ENCODE results near the gene C22orf15. TPM values are rescaled to one million over a fixed set of nuclear protein-coding genes. Genes with fewer than 3 reads are reported as not detected.

The C22orf15 gene
- total and polyA plus RNA-seq, 2 of the 8 experiments (the other 6 are each of a cell fraction or from before 2014, with no cell fraction given) = 4.2 to 4.9 TPM

DNA sequence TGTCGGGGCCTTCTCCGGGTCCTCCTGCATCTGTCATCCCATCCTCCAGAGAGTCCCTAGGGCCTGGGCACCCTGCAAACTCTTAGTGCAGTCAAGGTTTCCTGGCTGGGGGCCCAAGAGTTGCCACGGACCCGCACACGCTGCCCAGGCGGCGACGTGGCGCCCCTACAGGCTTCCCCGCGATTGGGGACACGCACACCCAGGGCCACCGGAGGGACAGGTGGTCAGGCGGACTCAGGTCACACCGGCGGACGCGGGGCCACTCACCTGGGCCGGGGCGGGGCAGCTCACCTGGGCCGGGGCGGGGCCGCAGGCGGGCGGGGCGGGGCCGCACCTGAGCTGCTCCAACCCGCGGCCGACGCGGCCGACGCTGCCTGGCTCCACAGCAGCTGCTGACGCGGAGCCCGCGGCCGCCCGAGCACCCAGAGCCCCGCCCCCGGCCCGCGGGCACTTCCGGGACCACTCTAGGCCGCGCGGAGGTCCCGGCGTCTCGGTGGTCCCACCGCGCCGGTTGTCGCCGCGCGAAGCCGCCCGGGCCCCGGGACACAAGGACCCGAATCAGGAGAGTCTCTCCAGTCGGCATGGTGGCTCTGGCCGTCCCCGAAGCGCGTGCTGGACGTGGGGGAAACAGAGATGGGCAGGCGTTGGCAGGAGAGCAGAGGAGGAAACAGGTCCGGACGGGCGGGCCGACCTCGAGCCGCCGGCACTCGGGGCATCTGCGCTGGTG is 11.9 kb upstream of the C22orf15 start, which contains the start of gene ZNF70 (continued):
- TF ChIP-seq TBP (IDR thresholded peaks at IDR 0.05; ENCODE audit: low read depth, low read length) (no peak), TCF12 (IDR thresholded peaks at IDR 0.05; ENCODE audit: low read depth, low read length) (no peak), TEAD4 (IDR thresholded peaks at IDR 0.05; ENCODE audit: low read depth, low read length) (no peak), FOSL1 (IDR thresholded peaks at IDR 0.05; ENCODE audit: insufficient read depth, low read depth, low read length) (no peak), BCL11A (IDR thresholded peaks at IDR 0.05; ENCODE audit: low read depth in 2 of 2, low read length in 2 of 2) (no peak), NANOG (IDR thresholded peaks at IDR 0.05; ENCODE audit: insufficient read depth, low read depth, low read length, poor library complexity, severe bottlenecking) (no peak), SP2 (IDR thresholded peaks at IDR 0.05; ENCODE audit: low read length) (peak; percentile 73), SUZ12 (IDR thresholded peaks at IDR 0.05; ENCODE audit: low read length) (no peak), CTBP2 (IDR thresholded peaks at IDR 0.05; ENCODE audit: borderline replicate concordance, insufficient read depth, insufficient read length, low read length) (no peak), SP1 (IDR thresholded peaks at IDR 0.05; ENCODE audit: low read depth, low read length) (no peak), CBX5 (IDR thresholded peaks at IDR 0.05; ENCODE audit: low read depth, low read length) (no peak), KDM4A (IDR thresholded peaks at IDR 0.05; ENCODE audit: low read depth, low read length, severe bottlenecking) (peak; percentile 92), SP4 (IDR thresholded peaks at IDR 0.05; ENCODE audit: low read length) (no peak), CREB1 (IDR thresholded peaks at IDR 0.05) (peak; percentile 62; the same call in 1 of the 2 replicates), SIN3A (conservative IDR thresholded peaks at IDR 0.05 in 1 of 2, IDR thresholded peaks at IDR 0.05 in 1 of 2; ENCODE audit: low read depth in 1 of 2, low read length in 2 of 2) (peak; percentile 27 to 31; a peak in 1 of 4 replicates), GTF2F1 (IDR thresholded peaks at IDR 0.05; ENCODE audit: borderline replicate concordance, low read depth, low read length) (no peak), BRCA1 (IDR thresholded peaks at IDR 0.05; ENCODE audit: low read depth, low read length) (no peak)

Data from H1 (cell line).